H1 (cell line): Measurements from ENCODE around the gene APC2. TPM values are rescaled to one million over a fixed set of nuclear protein-coding genes. Genes with fewer than 3 reads are reported as not detected.

Source experiments
- ASH2L ChIP-seq: fragments of 200-600, 300-600 bp; sonication (generic); IDR thresholded peaks from one replicate; pipeline ENCODE4 v1.7.1; 2017; ENCODE audit warnings: low read length
- CHD2 ChIP-seq: IDR thresholded peaks from 2 replicates; pipeline ENCODE4 v1.6.1; 2012; ENCODE audit warnings: low read length, improper control_type of control experiment
- CREB1 ChIP-seq: IDR thresholded peaks from 2 replicates; pipeline ENCODE4 v1.6.1; 2012; ENCODE audit warnings: inconsistent platforms
- CTBP2 ChIP-seq: IDR thresholded peaks from 2 replicates; pipeline ENCODE4 v1.7.0; 2011; ENCODE audit warnings: borderline replicate concordance, mild to moderate bottlenecking, moderate library complexity, mixed read lengths, low read length; ENCODE audit not compliant: insufficient read depth, insufficient read length
- EGR1 ChIP-seq: IDR thresholded peaks from 2 replicates; pipeline ENCODE4 v1.6.1; 2011; ENCODE audit warnings: low read depth, low read length, borderline replicate concordance
- EP300 ChIP-seq, 2 experiments: IDR thresholded peaks; 1 replicate in 1 of 2; 2 replicates in 1 of 2; pipeline ENCODE4 v1.6.1; 2011 to 2012; ENCODE audit warnings: low read depth in 2 of 2, low read length in 2 of 2, mild to moderate bottlenecking in 2 of 2, borderline replicate concordance in 1 of 2, inconsistent platforms in 1 of 2, moderate library complexity in 1 of 2
- GABPA ChIP-seq: IDR thresholded peaks from 2 replicates; pipeline ENCODE4 v1.6.1; 2011; ENCODE audit warnings: mild to moderate bottlenecking, low read length, moderate library complexity, borderline replicate concordance; ENCODE audit not compliant: insufficient read depth
- GTF2F1 ChIP-seq: IDR thresholded peaks from 2 replicates; pipeline ENCODE4 v1.6.1; 2012; ENCODE audit warnings: low read depth, low read length, improper control_type of control experiment, borderline replicate concordance
- JUN ChIP-seq: IDR thresholded peaks from 2 replicates; pipeline ENCODE4 v1.6.1; 2011; ENCODE audit warnings: low read depth, mild to moderate bottlenecking, improper control_type of control experiment, low read length
- KDM1A ChIP-seq: fragments of 200-600, 300-600 bp; sonication (generic); IDR thresholded peaks from 2 replicates; pipeline ENCODE4 v1.7.1; 2016; ENCODE audit warnings: mild to moderate bottlenecking, low read length, borderline replicate concordance
- MAFK ChIP-seq: IDR thresholded peaks from 2 replicates; pipeline ENCODE4 v1.6.1; 2012; ENCODE audit warnings: low read depth, mild to moderate bottlenecking, improper control_type of control experiment, low read length
- PHF8 ChIP-seq: fragments of 200-600 bp; sonication (generic); conservative IDR thresholded peaks from 2 replicates; pipeline ENCODE4 v1.7.1; 2012; ENCODE audit warnings: low read depth, mild to moderate bottlenecking, inconsistent platforms, low read length, moderate library complexity
- RAD21 ChIP-seq, 2 experiments: IDR thresholded peaks in 1 of 2; conservative IDR thresholded peaks in 1 of 2; 2 replicates each; pipeline ENCODE4 v1.6.1; 2011; ENCODE audit warnings: low read depth in 2 of 2, low read length in 2 of 2, improper control_type of control experiment in 1 of 2, inconsistent platforms in 1 of 2, mild to moderate bottlenecking in 1 of 2, moderate library complexity in 1 of 2
- RXRA ChIP-seq: IDR thresholded peaks from 2 replicates; pipeline ENCODE4 v1.6.1; 2011; ENCODE audit warnings: low read depth, mild to moderate bottlenecking, low read length, moderate library complexity; ENCODE audit not compliant: insufficient read depth
- SIX5 ChIP-seq: IDR thresholded peaks from 2 replicates; pipeline ENCODE4 v1.6.1; 2011; ENCODE audit warnings: mild to moderate bottlenecking, low read depth, low read length
- SP1 ChIP-seq: IDR thresholded peaks from 2 replicates; pipeline ENCODE4 v1.6.1; 2011; ENCODE audit warnings: low read depth, low read length
- SRF ChIP-seq: IDR thresholded peaks from 2 replicates; pipeline ENCODE4 v1.6.1; 2011; ENCODE audit warnings: mild to moderate bottlenecking, low read depth, low read length, moderate library complexity
- SUZ12 ChIP-seq: fragments of 200-600 bp; sonication (generic); IDR thresholded peaks from 2 replicates; pipeline ENCODE4 v1.6.1; 2012; ENCODE audit warnings: mild to moderate bottlenecking, inconsistent platforms, low read length, moderate library complexity, mixed read lengths
- TBP ChIP-seq: IDR thresholded peaks from 2 replicates; pipeline ENCODE4 v1.6.1; 2011; ENCODE audit warnings: low read depth, low read length, improper control_type of control experiment
- TEAD4 ChIP-seq: IDR thresholded peaks from 2 replicates; pipeline ENCODE4 v1.6.1; 2012; ENCODE audit warnings: low read depth, low read length, inconsistent platforms, mixed read lengths
- polyA plus RNA-seq, 7 experiments: library from polyadenylated mRNA; depleted of rRNA in 3 of 7; stranded (reverse) in 5 of 7; unstranded in 2 of 7; fragments of >200 nt in 5 of 7; fragments of 200-250 nt in 2 of 7; gene quantifications; 1 replicate in 5 of 7; 2 replicates in 1 of 7; 4 replicates in 1 of 7; pipeline versions ENCODE4 v1.2.1 to v1.2.3, GENCODE V29; 2011 to 2013; ENCODE audit warnings: missing spikeins in 2 of 7, mixed read lengths in 2 of 7
- total RNA-seq: library from RNA; stranded (reverse); fragmentation: NEBNext Ultra II Directional; extraction: Animal tissue kit (Norgen Biotek cat#: 25700); gene quantifications from 2 replicates; pipeline ENCODE4 v1.2.1, GENCODE V29; 2021
- TF ChIP-seq, protein P1 (sequence below), 3 experiments: IDR thresholded peaks; 1 replicate in 2 of 3; 2 replicates in 1 of 3; pipeline versions ENCODE4 v1.5.1 to v1.6.1; 2011; ENCODE audit warnings: low read length in 3 of 3, mild to moderate bottlenecking in 3 of 3, inconsistent platforms in 2 of 3, low read depth in 1 of 3, moderate library complexity in 1 of 3; ENCODE audit not compliant: insufficient read depth in 1 of 3; ENCODE audit errors: control extremely low read depth in 1 of 3

Gene APC2
- total and polyA plus RNA-seq, 2 of the 8 experiments (the other 6 are each of a cell fraction or from before 2014, with no cell fraction given) = 1.3 to 4.1 TPM

DNA sequence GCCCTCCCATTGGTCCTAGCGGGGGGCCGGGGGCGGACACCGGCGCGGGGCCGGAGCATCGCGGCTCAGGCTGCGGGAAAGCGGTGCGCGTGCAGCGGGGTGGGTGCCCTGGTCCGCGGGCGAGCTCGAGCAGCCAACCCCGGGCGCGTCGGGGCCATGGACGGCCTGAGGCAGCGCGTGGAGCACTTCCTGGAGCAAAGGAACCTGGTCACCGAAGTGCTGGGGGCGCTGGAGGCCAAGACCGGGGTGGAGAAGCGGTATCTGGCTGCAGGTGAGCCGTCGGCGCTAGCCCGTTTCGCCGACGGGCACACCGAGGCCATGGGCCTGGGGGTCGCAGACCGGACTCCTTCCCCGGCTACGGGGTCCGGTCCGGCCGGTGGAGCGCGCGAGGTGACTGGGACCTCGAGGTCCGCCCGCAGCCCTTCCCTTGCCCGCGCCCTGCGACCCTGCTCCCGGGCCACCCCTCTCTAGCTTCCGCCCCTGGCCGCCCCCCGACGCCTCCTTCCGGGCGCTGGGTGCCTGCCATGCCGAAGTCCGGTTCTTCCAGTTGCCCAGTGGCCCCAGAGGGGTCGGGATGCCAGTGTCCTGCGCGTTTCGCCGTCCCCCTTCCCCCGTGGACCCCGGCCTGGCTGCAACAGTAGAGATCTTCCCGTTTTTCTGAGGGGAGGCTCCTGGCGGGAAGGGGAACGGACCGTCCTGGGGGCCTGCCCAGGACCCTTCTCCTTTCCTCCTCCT, 41.4 kb downstream of the APC2 start, which contains the start of gene REEP6 (continued):
- TF ChIP-seq RXRA (no peak), JUN (no peak), MAFK (no peak), SIX5 (no peak), CHD2 (no peak), GTF2F1 (no peak), TBP (no peak), SRF (no peak), GABPA (no peak; the same call in 1 of the 2 replicates), PHF8 (peak; percentile 28; the same call in 1 of the 2 replicates), CTBP2 (no peak), SUZ12 (0 out of 2 replicates have a peak, but pooled peaks have one; percentile 33), EP300 (IDR thresholded peaks at IDR 0.05; ENCODE audit: borderline replicate concordance in 1 of 2, low read depth in 2 of 2, low read length in 2 of 2) (no peak), EGR1 (peak; percentile 58; the same call in 1 of the 2 replicates), SP1 (no peak), CREB1 (0 out of 2 replicates have a peak, but pooled peaks have one; percentile 4), ASH2L (no peak), TEAD4 (no peak), KDM1A (peak; percentile 83), RAD21 (IDR thresholded peaks at IDR 0.05 in 1 of 2, conservative IDR thresholded peaks at IDR 0.05 in 1 of 2; ENCODE audit: low read depth in 2 of 2, low read length in 2 of 2) (no peak)
- TF ChIP-seq, protein P1, sequence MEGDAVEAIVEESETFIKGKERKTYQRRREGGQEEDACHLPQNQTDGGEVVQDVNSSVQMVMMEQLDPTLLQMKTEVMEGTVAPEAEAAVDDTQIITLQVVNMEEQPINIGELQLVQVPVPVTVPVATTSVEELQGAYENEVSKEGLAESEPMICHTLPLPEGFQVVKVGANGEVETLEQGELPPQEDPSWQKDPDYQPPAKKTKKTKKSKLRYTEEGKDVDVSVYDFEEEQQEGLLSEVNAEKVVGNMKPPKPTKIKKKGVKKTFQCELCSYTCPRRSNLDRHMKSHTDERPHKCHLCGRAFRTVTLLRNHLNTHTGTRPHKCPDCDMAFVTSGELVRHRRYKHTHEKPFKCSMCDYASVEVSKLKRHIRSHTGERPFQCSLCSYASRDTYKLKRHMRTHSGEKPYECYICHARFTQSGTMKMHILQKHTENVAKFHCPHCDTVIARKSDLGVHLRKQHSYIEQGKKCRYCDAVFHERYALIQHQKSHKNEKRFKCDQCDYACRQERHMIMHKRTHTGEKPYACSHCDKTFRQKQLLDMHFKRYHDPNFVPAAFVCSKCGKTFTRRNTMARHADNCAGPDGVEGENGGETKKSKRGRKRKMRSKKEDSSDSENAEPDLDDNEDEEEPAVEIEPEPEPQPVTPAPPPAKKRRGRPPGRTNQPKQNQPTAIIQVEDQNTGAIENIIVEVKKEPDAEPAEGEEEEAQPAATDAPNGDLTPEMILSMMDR (IDR thresholded peaks at IDR 0.05; ENCODE audit: control extremely low read depth in 1 of 3, insufficient read depth in 1 of 3, low read depth in 1 of 3, low read length in 3 of 3) = no peak
